ENCODE results near the gene TPGS1.

TPGS1 gene

DNA sequence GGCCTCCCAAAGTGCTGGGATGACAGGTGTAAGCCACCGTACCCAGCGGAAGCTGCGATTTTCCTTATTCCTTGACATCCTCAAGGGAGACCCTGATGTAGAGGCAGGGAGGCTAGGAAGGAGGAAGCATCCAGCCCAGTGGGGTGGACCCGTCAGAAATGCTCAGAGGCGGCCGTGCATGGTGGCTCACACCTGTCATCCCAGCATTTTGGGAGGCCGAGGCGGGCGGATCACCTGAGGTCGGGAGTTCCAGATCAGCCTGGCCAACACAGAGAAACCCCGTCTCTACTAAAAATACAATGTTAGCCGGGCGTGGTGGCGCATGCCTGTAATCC lies 48.1 kb downstream of the TPGS1 start:
- Mint-ChIP-seq H3K4me1 (no peaks in the 10 kb centered on the region), H3K27ac (no peak overlapping the region), H3K36me3 (no peaks in the 10 kb centered on the region), H3K9me3 (no peaks in the 10 kb centered on the region), H3K4me3 (no peak overlapping the region), H3K27me3 (peaks cover 46% of the 10 kb centered on the region)
- no peak for ATAC-seq

DNA sequence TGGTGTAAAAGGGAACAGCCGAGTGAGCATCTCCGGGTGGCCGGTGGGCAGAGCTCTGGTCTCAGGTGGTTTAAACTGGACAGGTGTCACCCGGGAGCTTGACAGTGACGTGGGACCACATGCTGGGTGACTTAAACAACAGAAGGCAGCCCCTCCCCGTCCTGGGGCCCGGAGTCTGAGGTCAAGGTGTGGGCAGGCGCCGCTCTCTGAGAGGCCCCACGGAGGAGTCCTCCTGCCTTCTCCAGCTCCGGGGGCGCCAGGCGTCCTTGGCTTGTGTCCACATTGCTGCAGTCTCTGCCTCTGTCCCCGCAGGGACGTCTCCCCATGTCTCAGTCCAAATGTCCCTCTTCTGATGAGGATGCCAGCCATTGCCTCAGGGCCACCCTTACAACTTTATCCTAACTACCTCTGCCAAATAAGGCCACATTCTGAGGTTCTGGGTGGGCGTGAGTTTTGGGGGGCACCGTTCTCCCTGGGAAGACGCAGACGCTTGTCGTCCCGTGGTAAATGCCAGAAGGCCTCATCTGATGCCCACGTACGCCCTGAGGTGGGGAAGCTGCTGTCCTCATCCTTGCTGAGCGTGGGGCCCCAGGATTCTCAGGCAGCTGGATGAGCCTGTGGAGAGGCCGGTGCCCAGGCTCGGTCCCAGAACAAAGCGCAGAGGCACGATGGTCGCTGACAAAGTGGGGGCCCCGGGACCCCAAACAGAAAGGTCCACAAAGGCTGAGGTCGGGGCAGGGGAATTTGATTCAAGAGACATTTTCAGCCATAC lies 49.5 kb downstream of the TPGS1 start:
- H3K4me1 Mint-ChIP-seq = no peaks in the 10 kb centered on the region
- no peak overlapping the region for H3K4me3 Mint-ChIP-seq
- peaks cover 39% of the 10 kb centered on the region for H3K27me3 Mint-ChIP-seq
- no peaks in the 10 kb centered on the region for H3K36me3 Mint-ChIP-seq
- H3K9me3 Mint-ChIP-seq = no peaks in the 10 kb centered on the region
- no peak overlapping the region for H3K27ac Mint-ChIP-seq
- ATAC-seq = no peak

- Mint-ChIP-seq H3K9me3 (no peaks in the 10 kb centered on the region), H3K4me3 (no peak overlapping the region), H3K4me1 (no peaks in the 10 kb centered on the region), H3K27ac (no peak overlapping the region), H3K36me3 (no peaks in the 10 kb centered on the region), H3K27me3 (peaks cover 21% of the 10 kb centered on the region)
- no peak for ATAC-seq
Measured at GRCh38 chr19:558770-559439, 51.6 kb downstream of the TPGS1 start.

GRCh38 chr19:560121-560520 lies 52.8 kb downstream of the TPGS1 start:
- Mint-ChIP-seq H3K4me1 (no peaks in the 10 kb centered on the region), H3K36me3 (no peaks in the 10 kb centered on the region), H3K27me3 (peaks cover 21% of the 10 kb centered on the region), H3K9me3 (no peaks in the 10 kb centered on the region), H3K4me3 (no peak overlapping the region), H3K27ac (no peak overlapping the region)
- no peak for ATAC-seq

- H3K27ac Mint-ChIP-seq = no peak overlapping the region
- no peaks in the 10 kb centered on the region for H3K36me3 Mint-ChIP-seq
- no peaks in the 10 kb centered on the region for H3K9me3 Mint-ChIP-seq
- no peaks in the 10 kb centered on the region for H3K27me3 Mint-ChIP-seq
- ATAC-seq = no peak
- H3K4me1 Mint-ChIP-seq = peaks cover 7% of the 10 kb centered on the region
- H3K4me3 Mint-ChIP-seq = no peak overlapping the region
Measured at GRCh38 chr19:566403-566802, 59.1 kb downstream of the TPGS1 start.

- Mint-ChIP-seq H3K9me3 (no peaks in the 10 kb centered on the region), H3K4me3 (no peak overlapping the region), H3K4me1 (peaks cover 9% of the 10 kb centered on the region), H3K27ac (no peak overlapping the region), H3K36me3 (no peaks in the 10 kb centered on the region), H3K27me3 (no peaks in the 10 kb centered on the region)
- ATAC-seq = no peak
Measured at GRCh38 chr19:566844-567243, 59.5 kb downstream of the TPGS1 start.

GRCh38 chr19:567296-567900 lies 60.1 kb downstream of the TPGS1 start:
- Mint-ChIP-seq H3K9me3 (no peaks in the 10 kb centered on the region), H3K4me3 (no peak overlapping the region), H3K27ac (no peak overlapping the region), H3K27me3 (no peaks in the 10 kb centered on the region), H3K36me3 (no peaks in the 10 kb centered on the region), H3K4me1 (peaks cover 9% of the 10 kb centered on the region)
- ATAC-seq = no peak
